GM18505 (cell line): ENCODE data around the gene OSBP2.

ENCODE experiments used
- ATAC-seq: cut with Tn5 transposase; IDR thresholded peaks from one replicate; pipeline ENCODE4 v1.9.1; 2021; ENCODE audit not compliant: unreplicated experiment
- POLR2A ChIP-seq: IDR thresholded peaks from 4 replicates; pipeline ENCODE4 v1.6.1; 2011; ENCODE audit warnings: borderline replicate concordance; ENCODE audit not compliant: insufficient read depth, insufficient read length; ENCODE audit errors: extremely low read depth

OSBP2 gene

GRCh38 chr22:30824711-30825110 lies 130.0 kb downstream of the OSBP2 start:
- no peak for TF ChIP-seq POLR2A
- no peak for ATAC-seq

DNA sequence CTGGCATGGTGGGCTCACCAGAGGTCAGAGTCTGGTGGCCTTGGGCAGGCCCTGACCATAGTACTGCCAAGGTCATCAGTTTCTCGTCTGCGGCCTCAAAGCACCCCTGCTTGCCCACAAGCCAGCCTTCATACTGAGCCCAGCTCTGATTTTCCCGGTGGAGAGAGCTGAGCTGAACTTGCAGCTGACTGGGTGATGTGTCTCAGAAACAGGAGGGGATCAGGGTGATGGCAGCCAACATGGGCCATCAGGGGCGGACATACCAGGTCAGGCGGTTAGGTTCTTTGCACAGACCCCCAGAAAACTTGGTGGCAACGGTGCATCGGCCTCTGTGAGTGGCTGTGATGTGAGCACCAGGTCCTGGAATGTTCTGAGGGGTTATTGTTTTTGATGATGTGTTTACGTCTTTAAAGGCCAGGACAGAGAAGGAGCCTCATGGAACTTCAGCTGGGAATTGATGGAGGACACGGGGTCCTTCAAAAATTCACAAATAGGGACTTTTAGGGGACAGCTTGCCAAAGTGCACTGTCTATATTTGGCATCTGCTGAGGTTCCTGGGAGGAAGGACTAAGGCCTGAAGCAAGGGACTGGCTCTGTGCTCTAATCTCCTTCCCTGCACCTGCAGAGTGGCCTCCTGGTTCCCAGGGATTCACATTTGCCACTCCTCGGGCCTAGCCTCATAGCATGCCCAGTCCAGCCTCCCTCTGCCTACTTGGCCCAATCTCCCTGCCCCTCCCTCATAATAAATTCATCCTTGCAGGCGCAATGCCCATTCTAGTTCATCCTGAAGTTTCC lies 131.2 kb downstream of the OSBP2 start:
- no peak for TF ChIP-seq POLR2A
- ATAC-seq, result no peak

DNA sequence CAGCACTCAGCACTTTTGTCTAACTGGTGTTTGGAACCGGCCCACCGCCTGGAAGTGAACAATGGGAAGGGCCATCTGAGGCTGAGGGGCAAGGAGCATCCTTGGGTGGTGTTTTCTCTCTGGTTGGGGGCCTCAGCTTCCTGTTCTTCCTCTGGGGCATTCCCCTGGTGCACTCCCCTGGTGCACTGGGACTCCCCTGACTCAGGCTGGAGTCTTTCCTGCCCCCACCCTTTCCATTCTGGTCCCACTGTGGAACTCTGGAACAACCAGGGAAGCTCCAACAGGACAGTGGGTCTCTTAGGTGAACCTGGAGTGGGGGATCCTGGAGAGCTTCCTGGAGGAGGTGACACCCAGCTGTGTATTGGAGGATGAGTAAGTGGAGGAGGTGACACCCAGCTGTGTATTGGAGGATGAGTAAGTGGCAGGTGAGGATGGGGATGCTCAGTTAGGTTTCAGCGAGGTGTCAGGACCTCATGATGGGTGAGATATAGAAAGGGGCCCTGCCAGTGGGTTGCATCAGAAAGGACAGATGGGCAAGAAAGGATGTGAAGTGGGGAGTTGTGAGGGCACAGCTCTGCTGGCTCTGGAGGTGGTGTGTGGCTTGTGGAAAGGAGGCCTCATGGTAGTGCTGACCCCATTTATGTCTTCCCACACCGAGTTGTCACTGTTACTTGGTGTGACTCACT lies 132.1 kb downstream of the OSBP2 start:
- no peak for ATAC-seq
- no peak for TF ChIP-seq POLR2A

DNA sequence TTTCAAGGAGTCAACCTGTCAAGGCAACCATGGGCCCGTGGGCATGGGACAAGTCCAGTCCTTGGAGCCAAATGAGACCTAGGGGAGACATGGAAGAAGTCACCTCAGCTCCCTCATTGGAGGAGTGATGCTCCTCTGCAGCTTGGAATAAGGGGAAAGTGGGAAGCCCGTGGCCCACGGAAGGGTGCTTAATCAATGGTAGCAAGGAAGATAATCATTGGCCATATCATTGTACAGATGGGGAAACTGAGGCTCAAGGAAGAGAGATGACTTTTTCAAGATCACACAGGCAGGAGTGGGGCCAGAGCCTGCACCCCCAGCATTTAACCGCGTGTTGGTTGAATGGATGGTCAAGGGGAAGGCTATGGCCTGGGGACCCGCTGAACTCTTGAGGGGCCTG lies 133.0 kb downstream of the OSBP2 start:
- TF ChIP-seq POLR2A, result no peak
- no peak for ATAC-seq

GRCh38 chr22:30828187-30829155 lies 133.8 kb downstream of the OSBP2 start:
- TF ChIP-seq POLR2A, result no peak
- ATAC-seq, result no peak

- no peak for ATAC-seq
Observed at GRCh38 chr22:30829901-30830550, 135.4 kb downstream of the OSBP2 start.

DNA sequence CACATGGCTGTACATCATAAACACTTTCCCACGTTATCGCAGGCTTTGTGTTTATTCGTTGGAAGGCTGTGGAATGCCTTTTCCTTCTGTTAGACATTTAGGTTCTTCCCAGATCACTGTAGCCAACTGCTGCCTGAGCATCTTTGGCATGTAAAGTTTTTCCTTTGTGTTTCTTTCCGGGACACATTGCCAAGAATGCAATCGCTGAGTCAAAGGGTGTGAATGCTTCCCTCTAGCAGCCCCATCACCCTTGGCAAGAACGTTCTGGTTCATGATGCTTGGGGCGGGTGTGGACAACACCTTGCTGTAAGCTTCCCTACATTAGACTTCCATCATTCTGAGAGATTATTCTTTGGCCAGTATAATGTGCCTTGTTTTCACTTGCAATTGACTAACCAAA lies 136.2 kb downstream of the OSBP2 start:
- no peak for TF ChIP-seq POLR2A
- ATAC-seq, result no peak

More at GRCh38 chr22:30829901-30830550, 135.4 kb downstream of the OSBP2 start:
- no peak for TF ChIP-seq POLR2A

- ATAC-seq, result no peak
Observed at GRCh38 chr22:30832407-30832987, 137.8 kb downstream of the OSBP2 start.

GRCh38 chr22:30833322-30833721 lies 138.6 kb downstream of the OSBP2 start:
- no peak for ATAC-seq
- no peak for TF ChIP-seq POLR2A

More at GRCh38 chr22:30832407-30832987, 137.8 kb downstream of the OSBP2 start:
- TF ChIP-seq POLR2A, result no peak

- TF ChIP-seq POLR2A, result no peak
- no peak for ATAC-seq
Observed at GRCh38 chr22:30837531-30837930, 142.9 kb downstream of the OSBP2 start.

DNA sequence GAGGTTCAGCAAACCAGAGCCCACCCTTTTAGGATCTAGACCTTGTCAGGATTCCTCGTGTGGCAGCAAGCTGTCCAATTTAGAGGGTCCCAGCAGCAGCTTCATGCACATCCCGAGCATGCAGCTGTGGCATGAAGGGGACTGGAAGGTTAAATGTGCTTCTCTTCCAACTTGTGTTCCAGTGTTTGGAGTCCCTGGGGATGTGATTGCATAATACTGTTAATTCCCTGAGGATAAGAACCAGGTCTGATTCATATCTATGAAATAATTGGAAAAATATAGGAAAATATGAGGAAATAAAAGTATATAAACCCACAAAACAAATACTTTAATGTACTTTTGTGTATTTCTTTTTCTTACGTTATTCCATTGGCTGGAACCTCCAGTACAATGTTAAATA lies 143.4 kb downstream of the OSBP2 start:
- no peak for TF ChIP-seq POLR2A
- no peak for ATAC-seq

DNA sequence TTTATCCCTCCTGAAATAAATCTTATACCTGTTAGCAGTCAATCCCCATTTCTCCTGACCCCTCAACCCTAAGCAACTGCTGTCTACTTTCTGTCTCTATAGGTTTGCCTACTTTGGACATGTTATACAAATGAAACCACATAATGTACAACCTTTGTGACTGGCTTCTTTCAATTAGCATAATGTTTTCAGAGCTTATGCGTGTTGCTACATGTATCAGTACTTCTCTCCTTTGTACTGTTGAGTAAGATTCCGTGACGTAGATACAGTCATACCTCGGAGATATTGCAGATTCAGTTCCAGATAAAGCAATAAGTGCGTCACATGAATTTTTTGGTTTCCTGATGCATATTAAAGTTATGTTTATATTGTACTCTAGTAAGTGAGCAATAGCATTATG lies 146.6 kb downstream of the OSBP2 start:
- ATAC-seq, result no peak
- TF ChIP-seq POLR2A, result no peak
